DND-41 (cell line): Measurements from ENCODE around the gene PHOX2A.

ENCODE experiments used
- ATAC-seq: fragments of 200-7000 bp; cut with Tn5 transposase; 3 replicates; pipeline ENCODE4 v1.9.1; 2021; ENCODE audit warnings: low read depth; ENCODE audit not compliant: insufficient read depth
- DNase-seq: peaks from one replicate; pipeline ENCODE4 v3.0.0-alpha.2; 2020
- H2AFZ ChIP-seq: 2 replicates; pipeline ENCODE4 v1.6.0; 2012; ENCODE audit warnings: low read depth, low read length
- H3K27ac ChIP-seq: 2 replicates; pipeline ENCODE4 v1.5.1; 2012; ENCODE audit warnings: low read length, inconsistent platforms
- H3K27me3 ChIP-seq: fragments of 200-600 bp; sonication (generic); 2 replicates; pipeline ENCODE4 v1.6.0; 2012; ENCODE audit warnings: low read length, mild to moderate bottlenecking, inconsistent platforms; ENCODE audit not compliant: insufficient read depth, poor library complexity
- H3K36me3 ChIP-seq: 2 replicates; pipeline ENCODE4 v1.5.1; 2012; ENCODE audit warnings: low read length, inconsistent platforms; ENCODE audit not compliant: insufficient read depth
- H3K4me1 ChIP-seq: 2 replicates; pipeline ENCODE4 v1.5.1; 2012; ENCODE audit warnings: mild to moderate bottlenecking, low read length; ENCODE audit not compliant: insufficient read depth
- H3K4me2 ChIP-seq: 2 replicates; pipeline ENCODE4 v1.6.0; 2012; ENCODE audit warnings: mild to moderate bottlenecking, moderate library complexity, low read length, inconsistent platforms; ENCODE audit not compliant: insufficient read depth
- H3K4me3 ChIP-seq, 2 experiments: fragments of 200-600 bp in 1 of 2; shearing (Covaris generic) in 1 of 2; 2 replicates each; pipeline ENCODE4 v1.5.1; 2012 to 2016; ENCODE audit warnings: inconsistent platforms in 2 of 2, low read length in 2 of 2, mild to moderate bottlenecking in 2 of 2, low read depth in 1 of 2, moderate library complexity in 1 of 2
- H3K79me2 ChIP-seq: 2 replicates; pipeline ENCODE4 v1.6.0; 2012; ENCODE audit warnings: low read length, inconsistent platforms; ENCODE audit not compliant: insufficient read depth
- H3K9ac ChIP-seq: 2 replicates; pipeline ENCODE4 v1.6.0; 2012; ENCODE audit warnings: low read depth, mild to moderate bottlenecking, inconsistent platforms, low read length, moderate library complexity
- H3K9me3 ChIP-seq: 2 replicates; pipeline ENCODE4 v1.5.1; 2012; ENCODE audit warnings: low read length, moderate library complexity, mild to moderate bottlenecking, inconsistent platforms; ENCODE audit not compliant: insufficient read depth, severe bottlenecking
- H4K20me1 ChIP-seq: 2 replicates; pipeline ENCODE4 v1.6.0; 2012; ENCODE audit warnings: low read length; ENCODE audit not compliant: insufficient read depth
- CTCF ChIP-seq: IDR thresholded peaks from 2 replicates; pipeline ENCODE4 v1.5.1; 2012; ENCODE audit warnings: borderline replicate concordance, low read length, moderate library complexity, mild to moderate bottlenecking; ENCODE audit not compliant: poor library complexity, severe bottlenecking; ENCODE audit errors: extremely low read depth
- EZH2 ChIP-seq: IDR thresholded peaks from 3 replicates; pipeline ENCODE4 v1.6.1; 2012; ENCODE audit warnings: borderline replicate concordance, low read depth, mild to moderate bottlenecking, moderate library complexity, low read length, inconsistent platforms; ENCODE audit not compliant: severe bottlenecking

PHOX2A gene

GRCh38 chr11:72231396-72232259, 12.3 kb downstream of the PHOX2A start:
- Histone ChIP-seq H3K4me1 (peaks cover 4% of the 10 kb centered on the region; the same call in 1 of the 2 replicates), H3K79me2 (peaks cover 11% of the 10 kb centered on the region), H4K20me1 (peaks cover 28% of the 10 kb centered on the region), H3K9ac (no peak overlapping the region), H3K36me3 (peaks cover 100% of the 10 kb centered on the region), H3K27me3 (no peaks in the 10 kb centered on the region), H3K4me2 (no peak overlapping the region), H3K27ac (no peak overlapping the region), H3K9me3 (no peaks in the 10 kb centered on the region), H2AFZ (no peak overlapping the region), H3K4me3 (no peak overlapping the region)
- TF ChIP-seq EZH2 (no peak), CTCF (no peak)
- ATAC-seq (no peak), DNase-seq (no peak)

DNA sequence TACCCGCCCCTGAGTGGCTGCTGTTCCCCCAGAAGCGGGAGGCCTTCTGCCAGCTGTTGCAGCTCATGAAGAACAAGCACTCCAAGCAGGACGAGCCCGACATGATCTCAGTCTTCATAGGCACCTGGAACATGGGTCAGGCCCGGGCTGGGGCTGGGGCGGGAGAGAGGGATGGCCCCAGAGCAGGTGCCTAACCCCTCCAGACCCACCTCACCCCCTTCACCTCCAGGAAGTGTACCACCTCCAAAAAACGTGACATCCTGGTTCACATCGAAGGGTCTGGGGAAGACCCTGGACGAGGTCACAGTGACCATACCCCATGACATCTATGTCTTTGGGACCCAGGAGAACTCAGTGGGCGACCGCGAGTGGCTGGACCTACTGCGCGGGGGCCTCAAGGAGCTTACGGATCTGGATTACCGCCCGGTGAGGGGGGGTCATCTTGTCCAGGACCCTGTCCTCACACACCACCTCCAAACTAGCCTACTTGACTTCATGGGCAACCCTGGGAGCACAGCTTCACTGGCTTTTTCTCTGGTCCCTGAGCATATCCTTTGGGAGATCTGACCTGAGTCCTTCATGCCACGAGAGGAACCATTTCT, 13.1 kb downstream of the PHOX2A start:
- peaks cover 96% of the 10 kb centered on the region for H3K36me3 ChIP-seq
- H3K9me3 ChIP-seq, result no peaks in the 10 kb centered on the region
- no peaks in the 10 kb centered on the region for H3K27me3 ChIP-seq
- no peak for ATAC-seq
- H4K20me1 ChIP-seq, result peaks cover 32% of the 10 kb centered on the region
- H3K9ac ChIP-seq, result no peak overlapping the region
- no peak for DNase-seq
- H3K4me2 ChIP-seq, result no peak overlapping the region
- TF ChIP-seq EZH2, result no peak
- no peak for TF ChIP-seq CTCF
- no peak overlapping the region for H3K27ac ChIP-seq
- peaks cover 12% of the 10 kb centered on the region for H3K4me1 ChIP-seq
- H3K79me2 ChIP-seq, result peaks cover 16% of the 10 kb centered on the region
- H3K4me3 ChIP-seq, result no peak overlapping the region
- H2AFZ ChIP-seq, result no peak overlapping the region

DNA sequence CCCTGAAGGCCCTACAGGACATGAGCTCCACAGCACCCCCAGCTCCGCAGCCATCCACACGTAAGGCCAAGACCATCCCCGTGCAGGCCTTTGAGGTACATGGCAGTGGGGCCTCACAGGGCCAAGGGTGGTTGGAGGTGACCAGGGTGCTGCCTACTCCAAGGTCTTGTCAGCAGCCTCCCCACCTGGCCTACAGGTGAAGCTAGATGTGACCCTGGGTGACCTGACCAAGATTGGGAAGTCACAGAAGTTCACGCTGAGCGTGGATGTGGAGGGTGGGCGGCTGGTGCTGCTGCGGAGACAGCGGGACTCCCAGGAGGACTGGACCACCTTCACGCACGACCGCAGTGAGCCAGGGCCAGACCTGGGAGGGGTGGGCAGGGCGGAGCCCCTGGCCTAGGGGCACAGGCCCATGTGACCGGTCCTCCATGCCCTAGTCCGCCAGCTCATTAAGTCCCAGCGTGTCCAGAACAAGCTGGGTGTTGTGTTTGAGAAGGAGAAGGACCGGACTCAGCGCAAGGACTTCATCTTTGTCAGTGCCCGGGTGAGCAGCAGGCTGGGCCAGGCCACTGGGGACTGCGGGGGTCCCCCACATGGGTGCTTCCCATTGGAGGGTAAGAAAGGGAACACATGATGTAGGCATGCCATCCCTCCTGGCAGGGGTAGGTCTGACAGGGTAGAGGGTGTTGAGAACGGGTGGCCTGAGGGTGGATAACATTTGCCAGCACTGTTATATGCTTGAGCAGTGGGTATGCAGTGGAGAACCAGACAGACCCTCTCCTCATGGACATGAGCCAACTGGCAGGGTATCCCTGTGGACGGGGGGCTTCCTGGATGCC, 13.8 kb downstream of the PHOX2A start:
- H3K79me2 ChIP-seq, result peaks cover 23% of the 10 kb centered on the region
- peaks cover 30% of the 10 kb centered on the region for H4K20me1 ChIP-seq
- no peak overlapping the region for H3K27ac ChIP-seq
- H3K9ac ChIP-seq, result no peak overlapping the region
- no peaks in the 10 kb centered on the region for H3K9me3 ChIP-seq
- no peak overlapping the region for H3K4me3 ChIP-seq
- ATAC-seq (no peak), DNase-seq (no peak)
- no peaks in the 10 kb centered on the region for H3K27me3 ChIP-seq
- H3K4me1 ChIP-seq, result peaks cover 19% of the 10 kb centered on the region
- no peak overlapping the region for H3K4me2 ChIP-seq
- no peak for TF ChIP-seq EZH2
- no peak for TF ChIP-seq CTCF
- H2AFZ ChIP-seq, result no peak overlapping the region
- peaks cover 89% of the 10 kb centered on the region for H3K36me3 ChIP-seq
